Measurements from ENCODE around the gene RABEP2.
A peak's percentile ranks its signal among the peaks of the same experiment; 100 is the strongest.
"Not testable (repeated sequence)": the region's sequence is repeated elsewhere in the genome, so short reads cannot be mapped to it uniquely, and the experiment has no call there.

Gene RABEP2

DNA sequence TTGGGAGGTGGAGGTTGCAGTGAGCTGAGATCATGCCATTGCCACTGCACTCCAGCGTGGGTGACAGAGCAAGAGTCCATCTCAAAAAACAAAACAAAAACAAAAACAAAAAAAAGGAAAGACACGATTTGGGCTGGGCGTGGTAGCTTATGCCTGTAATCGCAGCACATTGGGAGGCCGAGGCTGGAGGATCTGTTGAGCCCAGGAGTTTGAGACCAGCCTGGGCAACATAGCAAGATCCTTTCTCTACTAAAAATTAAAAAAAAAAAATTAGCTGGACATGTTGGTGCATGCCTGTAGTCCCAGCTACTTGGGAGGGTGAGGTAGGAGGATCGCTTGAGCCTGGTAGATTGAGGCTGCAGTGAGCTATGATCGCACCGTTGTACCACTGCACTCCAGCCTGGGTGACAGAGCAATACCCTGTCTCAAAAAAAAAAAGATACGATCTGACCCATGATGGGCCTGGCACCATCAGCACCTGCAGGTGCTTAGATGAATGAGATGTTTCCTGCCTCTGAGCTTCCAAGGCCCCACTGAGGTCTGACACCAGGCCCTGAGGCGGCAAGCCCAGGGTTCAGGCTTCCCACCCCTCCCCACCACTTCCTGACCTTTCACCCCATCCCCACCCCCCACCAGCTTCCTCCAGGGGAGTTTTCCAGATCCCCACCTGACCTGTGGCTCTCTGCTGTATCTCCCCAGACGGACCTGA, 25.0 kb downstream of the RABEP2 start:
- Histone ChIP-seq H3K4me1 (ENCODE audit: control insufficient read depth, insufficient read depth, low read length) (no peaks in the 10 kb centered on the region), H3K4me3 (ENCODE audit: low read depth, low read length) (no peak overlapping the region), H3K27me3 (ENCODE audit: control insufficient read depth, insufficient read depth, low read length) (no peaks in the 10 kb centered on the region), H3K9ac (ENCODE audit: low read depth, low read length) (no peak overlapping the region), H3K36me3 (ENCODE audit: control insufficient read depth, insufficient read depth, low read length) (peaks cover under 1% of the 10 kb centered on the region), H3K9me3 (ENCODE audit: control insufficient read depth, insufficient read depth, low read length) (no peaks in the 10 kb centered on the region)

DNA sequence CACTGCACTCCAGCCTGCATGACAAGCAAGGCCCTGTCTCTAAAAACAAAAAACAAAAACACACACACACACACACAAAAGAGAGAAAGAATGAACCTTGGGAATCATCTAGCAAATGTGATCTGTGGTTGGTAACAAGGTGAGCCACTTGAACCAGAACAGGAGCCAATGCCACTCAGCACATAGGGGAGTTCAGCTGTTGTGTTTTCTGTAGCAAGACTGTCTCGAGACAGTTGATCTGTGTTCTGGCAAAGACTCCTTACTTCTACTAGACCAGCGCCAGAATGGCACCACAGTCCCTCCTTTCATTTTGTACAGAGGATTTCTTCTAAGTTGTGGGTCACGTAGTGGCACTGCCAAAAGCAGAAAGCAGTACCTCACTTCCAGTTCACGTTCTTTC, 26.1 kb downstream of the RABEP2 start:
- Histone ChIP-seq H3K4me1 (ENCODE audit: control insufficient read depth, insufficient read depth, low read length) (no peaks in the 10 kb centered on the region), H3K9ac (ENCODE audit: low read depth, low read length) (no peak overlapping the region), H3K9me3 (ENCODE audit: control insufficient read depth, insufficient read depth, low read length) (no peaks in the 10 kb centered on the region), H3K27me3 (ENCODE audit: control insufficient read depth, insufficient read depth, low read length) (no peaks in the 10 kb centered on the region), H3K36me3 (ENCODE audit: control insufficient read depth, insufficient read depth, low read length) (peaks cover 2% of the 10 kb centered on the region), H3K4me3 (ENCODE audit: low read depth, low read length) (no peak overlapping the region)

DNA sequence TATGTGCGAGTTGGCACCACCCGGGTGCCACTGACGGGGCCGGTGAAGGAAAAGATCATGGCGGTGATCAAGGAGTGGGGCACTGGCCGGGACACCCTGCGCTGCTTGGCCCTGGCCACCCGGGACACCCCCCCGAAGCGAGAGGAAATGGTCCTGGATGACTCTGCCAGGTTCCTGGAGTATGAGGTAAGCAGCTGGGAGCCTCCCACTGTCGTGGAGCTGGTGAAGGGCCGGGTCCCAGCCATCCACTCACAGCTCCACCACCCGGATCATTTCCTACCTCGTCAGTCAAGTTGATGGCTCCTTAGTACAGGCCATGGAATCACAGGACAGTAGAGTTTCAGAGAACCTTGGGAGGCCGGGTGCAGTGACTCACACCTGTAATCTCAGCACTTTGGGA, 26.8 kb downstream of the RABEP2 start:
- Histone ChIP-seq H3K9ac (ENCODE audit: low read depth, low read length) (no peak overlapping the region), H3K4me1 (ENCODE audit: control insufficient read depth, insufficient read depth, low read length) (no peaks in the 10 kb centered on the region), H3K36me3 (ENCODE audit: control insufficient read depth, insufficient read depth, low read length) (peaks cover 2% of the 10 kb centered on the region), H3K4me3 (ENCODE audit: low read depth, low read length) (no peak overlapping the region), H3K27me3 (ENCODE audit: control insufficient read depth, insufficient read depth, low read length) (no peaks in the 10 kb centered on the region), H3K9me3 (ENCODE audit: control insufficient read depth, insufficient read depth, low read length) (no peaks in the 10 kb centered on the region)

DNA sequence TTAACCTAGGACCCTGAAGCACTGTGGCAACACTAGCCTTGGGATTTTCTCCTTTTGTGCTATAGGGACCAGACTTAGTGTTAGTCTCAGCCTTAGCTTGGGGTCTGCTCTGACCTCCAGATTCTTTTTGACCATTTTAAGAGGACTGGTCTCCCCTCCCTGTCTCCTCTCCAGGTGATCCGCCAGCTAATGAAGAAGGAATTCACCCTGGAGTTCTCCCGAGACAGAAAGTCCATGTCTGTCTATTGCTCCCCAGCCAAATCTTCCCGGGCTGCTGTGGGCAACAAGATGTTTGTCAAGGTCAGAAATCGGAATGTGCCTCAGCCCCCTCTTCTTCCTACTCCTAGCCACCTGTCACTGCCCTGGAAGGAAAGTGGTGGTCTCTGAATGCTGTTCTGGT, 27.2 kb downstream of the RABEP2 start:
- Histone ChIP-seq H3K4me3 (ENCODE audit: low read depth, low read length) (no peak overlapping the region), H3K4me1 (ENCODE audit: control insufficient read depth, insufficient read depth, low read length) (no peaks in the 10 kb centered on the region), H3K36me3 (ENCODE audit: control insufficient read depth, insufficient read depth, low read length) (peaks cover 2% of the 10 kb centered on the region), H3K27me3 (ENCODE audit: control insufficient read depth, insufficient read depth, low read length) (no peaks in the 10 kb centered on the region), H3K9ac (ENCODE audit: low read depth, low read length) (no peak overlapping the region), H3K9me3 (ENCODE audit: control insufficient read depth, insufficient read depth, low read length) (no peaks in the 10 kb centered on the region)

DNA sequence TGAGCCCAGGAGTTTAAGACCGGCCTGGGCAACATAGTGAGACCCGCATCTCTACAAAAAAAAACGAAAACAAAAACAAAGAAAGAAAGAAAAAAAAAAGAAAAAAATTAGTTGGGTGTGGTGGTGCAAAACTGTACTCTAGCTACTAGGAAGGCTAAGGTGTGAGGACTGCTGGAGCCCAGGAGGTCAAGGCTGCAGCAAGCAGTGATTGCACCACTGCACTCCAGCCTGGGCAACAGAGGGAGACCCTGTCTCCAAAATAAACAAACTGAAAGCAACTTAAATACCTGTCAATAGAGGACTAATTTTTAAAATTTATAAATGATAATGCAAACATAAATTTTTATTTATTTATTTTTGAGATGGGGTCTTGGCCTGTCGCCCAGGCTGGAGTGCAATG, 29.4 kb downstream of the RABEP2 start:
- no peak overlapping the region for H3K4me3 ChIP-seq (ENCODE audit: low read depth, low read length)
- H3K9me3 ChIP-seq (ENCODE audit: control insufficient read depth, insufficient read depth, low read length): no peaks in the 10 kb centered on the region
- H3K36me3 ChIP-seq (ENCODE audit: control insufficient read depth, insufficient read depth, low read length): peaks cover 2% of the 10 kb centered on the region
- H3K4me1 ChIP-seq (ENCODE audit: control insufficient read depth, insufficient read depth, low read length): no peaks in the 10 kb centered on the region
- no peaks in the 10 kb centered on the region for H3K27me3 ChIP-seq (ENCODE audit: control insufficient read depth, insufficient read depth, low read length)
- H3K9ac ChIP-seq (ENCODE audit: low read depth, low read length): no peak overlapping the region

DNA sequence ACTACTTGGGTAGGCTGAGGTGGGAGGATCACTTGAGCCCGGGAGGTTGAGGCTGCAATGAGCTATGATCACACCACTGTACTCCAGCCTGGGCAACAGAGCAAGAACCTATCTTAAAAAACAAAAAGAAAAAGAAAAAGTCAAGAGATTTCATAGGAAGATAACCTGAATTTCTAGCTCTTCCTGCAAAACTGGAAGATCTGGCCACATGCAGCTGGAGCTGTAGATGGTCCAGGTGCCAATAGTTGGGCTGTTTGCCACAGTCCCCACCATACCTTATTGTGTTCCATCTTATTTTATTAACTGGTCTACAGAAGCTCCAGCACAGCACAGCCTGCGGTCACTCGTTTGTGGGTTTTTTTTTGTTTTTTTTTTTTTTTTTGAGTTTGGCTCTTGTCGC, 31.7 kb downstream of the RABEP2 start:
- Histone ChIP-seq H3K9ac (ENCODE audit: low read depth, low read length) (no peak overlapping the region), H3K27me3 (ENCODE audit: control insufficient read depth, insufficient read depth, low read length) (no peaks in the 10 kb centered on the region), H3K36me3 (ENCODE audit: control insufficient read depth, insufficient read depth, low read length) (peaks cover 2% of the 10 kb centered on the region), H3K9me3 (ENCODE audit: control insufficient read depth, insufficient read depth, low read length) (no peaks in the 10 kb centered on the region), H3K4me1 (ENCODE audit: control insufficient read depth, insufficient read depth, low read length) (no peaks in the 10 kb centered on the region), H3K4me3 (ENCODE audit: low read depth, low read length) (no peak overlapping the region)

DNA sequence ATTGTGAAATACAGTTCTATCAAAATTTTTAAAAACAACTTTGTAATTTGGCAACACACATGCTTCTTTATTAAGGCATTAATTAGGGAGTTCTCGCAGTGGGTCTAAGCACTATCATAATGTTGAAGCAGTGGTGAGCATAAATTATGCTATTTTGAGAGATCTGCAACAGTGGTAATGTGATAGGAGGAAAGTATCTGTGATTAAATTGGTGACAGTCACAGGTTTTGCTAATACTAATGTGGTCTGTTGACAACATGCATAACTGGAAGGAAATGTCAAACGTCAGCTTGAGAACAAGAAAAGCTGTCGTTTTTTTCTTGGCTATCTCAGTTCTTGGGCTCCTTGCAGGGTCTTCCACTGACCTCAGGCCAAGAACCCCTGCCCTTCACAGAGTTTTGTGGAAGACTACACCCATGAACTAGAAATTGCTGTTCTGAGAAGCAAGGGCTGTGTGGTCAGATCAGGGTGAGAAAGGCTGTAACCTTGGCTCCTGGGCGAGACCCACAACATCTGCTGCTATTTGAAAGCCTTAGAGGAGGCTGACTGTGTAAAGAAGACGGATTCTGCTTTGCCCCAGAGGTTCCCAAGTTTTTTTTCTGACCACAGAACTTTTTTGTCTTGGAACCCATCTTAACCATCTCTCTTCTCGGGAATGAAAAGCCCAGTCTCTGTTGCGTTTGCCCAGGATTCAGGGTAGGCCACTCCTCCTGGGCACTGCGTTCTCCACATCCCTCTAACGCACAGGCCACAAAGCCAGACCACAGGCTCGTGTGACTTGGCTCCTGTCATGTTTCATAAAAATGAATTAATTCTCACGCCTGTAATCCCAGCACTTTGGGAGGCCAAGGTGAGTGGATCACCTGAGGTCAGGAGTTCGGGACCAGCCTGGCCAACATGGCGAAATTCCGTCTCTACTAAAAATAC, 32.8 kb downstream of the RABEP2 start:
- H3K9me3 ChIP-seq (ENCODE audit: control insufficient read depth, insufficient read depth, low read length): no peaks in the 10 kb centered on the region
- no peaks in the 10 kb centered on the region for H3K27me3 ChIP-seq (ENCODE audit: control insufficient read depth, insufficient read depth, low read length)
- H3K4me3 ChIP-seq (ENCODE audit: low read depth, low read length): no peak overlapping the region
- H3K9ac ChIP-seq (ENCODE audit: low read depth, low read length): no peak overlapping the region
- no peaks in the 10 kb centered on the region for H3K4me1 ChIP-seq (ENCODE audit: control insufficient read depth, insufficient read depth, low read length)
- H3K36me3 ChIP-seq (ENCODE audit: control insufficient read depth, insufficient read depth, low read length): peaks cover 2% of the 10 kb centered on the region

DNA sequence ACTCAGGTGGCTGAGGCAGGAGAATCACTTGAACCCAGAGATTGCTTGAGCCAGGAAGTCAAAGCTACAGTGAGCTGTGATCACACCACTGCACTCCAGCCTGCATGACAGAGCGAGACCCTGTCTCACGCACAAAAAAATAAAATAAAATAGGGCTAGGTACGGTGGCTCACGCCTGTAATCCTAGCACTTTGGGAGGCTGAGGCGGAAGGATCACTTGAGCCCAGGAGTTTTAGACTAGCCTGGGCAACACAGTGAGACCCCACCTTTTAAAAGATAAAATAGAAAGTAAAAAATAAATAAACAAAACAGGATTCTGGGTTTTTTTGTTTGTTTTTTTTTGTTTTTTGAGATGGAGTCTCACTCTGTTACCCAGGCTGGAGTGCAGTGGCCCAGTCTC, 34.7 kb downstream of the RABEP2 start:
- H3K4me1 ChIP-seq (ENCODE audit: control insufficient read depth, insufficient read depth, low read length); H3K9me3 ChIP-seq (ENCODE audit: control insufficient read depth, insufficient read depth, low read length); H3K9ac ChIP-seq (ENCODE audit: low read depth, low read length); H3K27me3 ChIP-seq (ENCODE audit: control insufficient read depth, insufficient read depth, low read length); H3K4me3 ChIP-seq (ENCODE audit: low read depth, low read length); H3K36me3 ChIP-seq (ENCODE audit: control insufficient read depth, insufficient read depth, low read length): not testable (repeated sequence)

DNA sequence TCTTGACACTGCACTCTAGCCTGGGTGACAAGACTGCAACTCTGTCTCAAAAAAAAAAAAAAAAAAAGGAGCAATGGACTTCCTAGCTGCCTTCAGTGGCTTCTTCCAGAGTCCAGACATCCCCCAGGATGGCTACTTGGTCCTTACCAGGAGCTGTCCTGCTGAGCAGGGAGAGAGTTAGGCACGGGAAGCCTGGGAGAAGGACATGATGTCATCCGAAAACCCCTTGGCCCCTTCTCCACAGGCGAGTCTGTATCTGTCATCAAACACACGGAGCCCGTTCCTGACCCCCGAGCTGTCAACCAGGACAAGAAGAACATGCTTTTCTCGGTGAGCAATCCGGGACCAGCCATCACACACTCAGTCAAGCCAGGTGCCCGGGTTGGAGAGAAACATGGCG, 38.1 kb downstream of the RABEP2 start:
- peaks cover 6% of the 10 kb centered on the region for H3K4me1 ChIP-seq (ENCODE audit: control insufficient read depth, insufficient read depth, low read length)
- no peaks in the 10 kb centered on the region for H3K9me3 ChIP-seq (ENCODE audit: control insufficient read depth, insufficient read depth, low read length)
- no peaks in the 10 kb centered on the region for H3K27me3 ChIP-seq (ENCODE audit: control insufficient read depth, insufficient read depth, low read length)
- no peak overlapping the region for H3K9ac ChIP-seq (ENCODE audit: low read depth, low read length)
- no peak overlapping the region for H3K4me3 ChIP-seq (ENCODE audit: low read depth, low read length)
- H3K36me3 ChIP-seq (ENCODE audit: control insufficient read depth, insufficient read depth, low read length): no peaks in the 10 kb centered on the region

DNA sequence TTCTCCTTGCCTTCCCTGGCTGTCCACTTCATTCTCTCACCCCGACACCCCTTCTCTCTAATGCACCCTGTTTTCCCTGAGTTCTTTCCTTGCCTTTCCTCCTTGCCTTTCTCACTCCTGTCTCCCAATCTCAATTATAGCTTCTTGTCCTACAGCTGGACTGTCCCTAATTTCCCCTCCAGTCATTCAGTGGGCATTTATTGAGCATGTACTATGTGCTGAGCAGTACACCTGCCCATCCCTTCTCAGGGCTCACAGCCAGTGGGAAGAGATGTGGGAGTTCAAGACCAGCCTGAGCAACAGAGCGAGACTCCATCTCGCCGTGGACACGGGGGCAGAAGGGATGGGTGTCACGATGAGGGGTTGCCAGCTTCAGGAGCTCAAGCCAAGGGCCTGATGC, 41.0 kb downstream of the RABEP2 start:
- Histone ChIP-seq H3K36me3 (ENCODE audit: control insufficient read depth, insufficient read depth, low read length) (no peaks in the 10 kb centered on the region), H3K9me3 (ENCODE audit: control insufficient read depth, insufficient read depth, low read length) (no peaks in the 10 kb centered on the region), H3K27me3 (ENCODE audit: control insufficient read depth, insufficient read depth, low read length) (peaks cover 8% of the 10 kb centered on the region), H3K4me3 (ENCODE audit: low read depth, low read length) (no peak overlapping the region), H3K4me1 (ENCODE audit: control insufficient read depth, insufficient read depth, low read length) (peaks cover 11% of the 10 kb centered on the region), H3K9ac (ENCODE audit: low read depth, low read length) (no peak overlapping the region)

DNA sequence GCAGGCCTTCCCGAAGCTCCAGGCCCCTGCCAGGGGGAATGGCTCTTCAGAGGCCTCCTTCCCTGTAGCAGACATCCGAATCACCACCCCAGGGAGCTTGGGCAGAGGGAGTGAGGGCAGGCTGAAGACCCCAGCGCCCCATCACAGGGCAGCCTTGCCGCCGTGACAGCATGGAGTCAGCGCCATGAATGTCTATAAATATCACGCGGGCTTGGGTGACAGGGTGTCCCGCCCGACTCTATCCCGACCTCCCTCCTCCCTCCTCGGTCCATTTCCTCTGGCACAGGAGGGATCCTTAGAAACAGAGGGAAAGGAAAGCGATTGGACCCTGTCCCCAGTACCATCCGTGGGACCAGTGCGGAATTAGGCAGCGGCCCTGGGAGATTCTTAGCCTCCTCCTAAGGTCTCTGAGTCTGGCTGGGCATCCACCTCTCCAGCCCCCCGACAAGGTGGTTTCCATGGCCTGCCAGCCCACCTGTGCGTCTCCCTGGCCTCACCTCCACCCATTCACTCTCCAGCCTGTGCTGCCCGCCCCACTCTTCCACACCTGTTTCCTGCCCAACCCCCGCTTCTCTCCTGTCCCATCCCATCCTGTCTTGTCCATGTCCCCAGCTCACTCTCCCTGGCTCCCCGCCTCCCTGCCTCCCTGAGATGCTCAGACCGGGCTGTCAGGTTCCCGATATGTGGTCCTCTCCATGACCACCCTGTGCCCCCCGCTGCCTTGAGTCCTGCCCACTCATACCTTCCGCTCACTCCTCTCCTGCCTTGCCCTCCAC, 41.6 kb downstream of the RABEP2 start:
- Histone ChIP-seq H3K4me3 (ENCODE audit: low read depth, low read length) (no peak overlapping the region), H3K9me3 (ENCODE audit: control insufficient read depth, insufficient read depth, low read length) (no peaks in the 10 kb centered on the region), H3K36me3 (ENCODE audit: control insufficient read depth, insufficient read depth, low read length) (no peaks in the 10 kb centered on the region), H3K4me1 (ENCODE audit: control insufficient read depth, insufficient read depth, low read length) (peaks cover 11% of the 10 kb centered on the region), H3K9ac (ENCODE audit: low read depth, low read length) (peak overlapping the region; percentile 37), H3K27me3 (ENCODE audit: control insufficient read depth, insufficient read depth, low read length) (peaks cover 8% of the 10 kb centered on the region)
